ENCODE data around the gene KRAS. TPM values are rescaled to one million over a fixed set of nuclear protein-coding genes. Genes with fewer than 3 reads are reported as not detected.

Gene KRAS
- total and polyA plus RNA-seq, 2 donors (not counting 3 experiments of a cell fraction or from before 2014, with no cell fraction given) = 9.1 to 22.8 TPM

Other genes starting within 250 kb of the KRAS start
- not detected in 2 replicates for gene DNAI7, start 55.8 kb downstream of the KRAS start, total RNA-seq
- gene DNAI7, start 55.8 kb downstream of the KRAS start, polyA plus RNA-seq = not detected in 2 replicates
- 8.1 and 10.6 TPM in 2 replicates for gene ETFRF1, start 55.7 kb downstream of the KRAS start, total RNA-seq
- gene ETFRF1, start 55.7 kb downstream of the KRAS start, polyA plus RNA-seq = 4.2 and 6.9 TPM in 2 replicates